AG04450 (cell line): Measurements from ENCODE around the gene CFAP43. TPM values are rescaled to one million over a fixed set of nuclear protein-coding genes. Genes with fewer than 3 reads are reported as not detected.

Experiments used
- CTCF ChIA-PET: fragments of 300-600, 350-600 bp; formaldehyde crosslinking; extraction: SDS; loops from one replicate; lab custom pipeline; 2022; ENCODE audit warnings: antibody characterized with exemption, inconsistent platforms; lab: Charles Lee
- POLR2A ChIA-PET: fragments of 350-600 bp; formaldehyde crosslinking; extraction: SDS; loops from one replicate; lab custom pipeline; 2021; ENCODE audit warnings: antibody characterized with exemption, inconsistent platforms; lab: Yijun Ruan, JAX
- DNase-seq: peaks from one replicate; pipeline ENCODE4 v3.0.0-alpha.2; 2011; ENCODE audit warnings: low read depth, low spot score
- H3K27ac ChIP-seq: one replicate; pipeline ENCODE4 v1.5.1; 2012; ENCODE audit warnings: low read depth, low read length, control low read depth
- H3K27me3 ChIP-seq: one replicate; pipeline ENCODE4 v1.6.0; 2012; ENCODE audit warnings: low read length; ENCODE audit not compliant: control insufficient read depth, insufficient read depth
- H3K4me3 ChIP-seq: 2 replicates; pipeline ENCODE4 v1.5.1; 2011; ENCODE audit warnings: mild to moderate bottlenecking, low read depth, low read length, control low read depth
- H3K9me3 ChIP-seq: 2 replicates; pipeline ENCODE4 v1.5.1; 2012; ENCODE audit warnings: low read length; ENCODE audit not compliant: control insufficient read depth, insufficient read depth
- polyA plus RNA-seq: library from polyadenylated mRNA; depleted of rRNA; stranded (reverse); fragments of >200 nt; gene quantifications from 2 replicates; pipeline ENCODE4 v1.2.3, GENCODE V29; 2011
- TF ChIP-seq, protein P1 (sequence below): IDR thresholded peaks from 2 replicates; pipeline ENCODE4 v1.5.1; 2011; ENCODE audit warnings: low read depth, low read length, control low read depth, inconsistent platforms

The CFAP43 gene
- polyA plus RNA-seq, 1 experiment: 0.07 TPM

DNA sequence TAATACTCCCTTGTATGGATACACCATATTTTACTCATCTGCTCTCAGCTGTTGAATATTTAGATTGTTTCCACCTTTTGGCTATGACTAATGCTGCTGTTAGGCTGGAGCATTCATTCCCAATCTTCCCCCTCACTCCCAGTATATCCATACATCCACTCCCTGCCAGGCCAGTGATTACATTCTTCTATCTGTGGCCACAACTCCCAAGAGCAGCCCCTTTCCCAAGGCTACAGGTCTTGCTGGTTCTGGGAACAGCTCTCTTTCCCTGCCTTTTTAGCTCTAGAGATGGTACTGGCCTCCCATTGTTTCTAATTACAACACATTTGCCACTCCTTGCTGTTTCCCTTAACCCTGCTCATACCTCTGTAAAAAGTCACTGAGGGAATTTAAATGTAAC is 82.0 kb downstream of the CFAP43 start:
- Histone ChIP-seq H3K9me3 (no peaks in the 10 kb centered on the region), H3K27ac (no peak overlapping the region), H3K4me3 (no peak overlapping the region), H3K27me3 (peaks cover 16% of the 10 kb centered on the region)
- ChIA-PET POLR2A (no interaction called here), CTCF (interaction anchor here (1.5 kb wide), 1 partner anchor 29 kb away, joined by 6 read pairs; the partner anchor contains the start of gene SFR1)
- no peak for DNase-seq
- TF ChIP-seq, protein P1, sequence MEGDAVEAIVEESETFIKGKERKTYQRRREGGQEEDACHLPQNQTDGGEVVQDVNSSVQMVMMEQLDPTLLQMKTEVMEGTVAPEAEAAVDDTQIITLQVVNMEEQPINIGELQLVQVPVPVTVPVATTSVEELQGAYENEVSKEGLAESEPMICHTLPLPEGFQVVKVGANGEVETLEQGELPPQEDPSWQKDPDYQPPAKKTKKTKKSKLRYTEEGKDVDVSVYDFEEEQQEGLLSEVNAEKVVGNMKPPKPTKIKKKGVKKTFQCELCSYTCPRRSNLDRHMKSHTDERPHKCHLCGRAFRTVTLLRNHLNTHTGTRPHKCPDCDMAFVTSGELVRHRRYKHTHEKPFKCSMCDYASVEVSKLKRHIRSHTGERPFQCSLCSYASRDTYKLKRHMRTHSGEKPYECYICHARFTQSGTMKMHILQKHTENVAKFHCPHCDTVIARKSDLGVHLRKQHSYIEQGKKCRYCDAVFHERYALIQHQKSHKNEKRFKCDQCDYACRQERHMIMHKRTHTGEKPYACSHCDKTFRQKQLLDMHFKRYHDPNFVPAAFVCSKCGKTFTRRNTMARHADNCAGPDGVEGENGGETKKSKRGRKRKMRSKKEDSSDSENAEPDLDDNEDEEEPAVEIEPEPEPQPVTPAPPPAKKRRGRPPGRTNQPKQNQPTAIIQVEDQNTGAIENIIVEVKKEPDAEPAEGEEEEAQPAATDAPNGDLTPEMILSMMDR: no peak

DNA sequence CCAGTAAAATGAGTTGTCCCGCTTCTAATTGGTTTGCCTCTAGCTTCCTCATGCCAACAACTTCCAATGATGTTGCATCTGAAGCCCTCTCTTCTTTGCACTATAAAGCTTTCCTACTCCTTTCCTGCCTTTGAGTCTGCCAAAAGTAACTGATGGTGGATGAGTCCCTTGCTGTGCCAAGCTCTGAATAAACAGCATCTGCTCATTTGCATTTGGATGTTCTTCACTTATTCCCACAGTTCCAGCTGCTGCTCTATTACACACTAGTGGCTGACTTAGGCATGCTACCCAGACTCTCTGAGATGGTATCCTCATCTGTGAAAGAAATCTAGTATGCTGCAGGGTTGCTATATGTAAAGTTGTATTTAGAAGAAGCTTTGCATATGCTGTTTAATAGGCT is 85.3 kb downstream of the CFAP43 start:
- H3K4me3 ChIP-seq: no peak overlapping the region
- H3K27ac ChIP-seq: no peak overlapping the region
- H3K9me3 ChIP-seq: no peaks in the 10 kb centered on the region
- TF ChIP-seq, protein P1: no peak
- POLR2A ChIA-PET: no interaction called here
- H3K27me3 ChIP-seq: peaks cover 13% of the 10 kb centered on the region
- CTCF ChIA-PET: interaction anchor here (1.1 to 1.6 kb wide), 3 partner anchors 8 to 144 kb away, joined by 3 to 6 read pairs (median 5); no protein-coding TSS in a partner anchor
- no peak for DNase-seq

DNA sequence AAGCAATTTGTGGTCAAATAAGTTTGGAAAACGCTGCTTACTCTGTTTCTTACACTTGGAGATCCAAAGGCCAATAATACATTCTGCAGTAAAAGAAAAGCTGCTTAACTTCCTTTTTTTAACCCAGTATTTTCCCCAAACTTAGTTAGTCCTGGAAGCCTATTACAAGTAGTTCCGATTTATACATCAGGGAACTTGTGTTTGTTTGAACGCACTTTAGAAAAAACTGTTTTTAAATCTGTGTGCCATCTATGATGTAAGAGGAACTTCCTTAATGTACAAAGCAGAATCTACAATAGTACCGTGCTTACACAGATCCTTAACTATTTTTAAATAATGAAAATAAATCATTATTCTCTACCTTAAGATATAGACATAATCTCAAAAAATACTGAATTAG is 87.2 kb downstream of the CFAP43 start:
- CTCF ChIA-PET: interaction anchor here (1.6 kb wide), 1 partner anchor 24 kb away, joined by 5 read pairs; no protein-coding TSS in a partner anchor
- no peak for DNase-seq

DNA sequence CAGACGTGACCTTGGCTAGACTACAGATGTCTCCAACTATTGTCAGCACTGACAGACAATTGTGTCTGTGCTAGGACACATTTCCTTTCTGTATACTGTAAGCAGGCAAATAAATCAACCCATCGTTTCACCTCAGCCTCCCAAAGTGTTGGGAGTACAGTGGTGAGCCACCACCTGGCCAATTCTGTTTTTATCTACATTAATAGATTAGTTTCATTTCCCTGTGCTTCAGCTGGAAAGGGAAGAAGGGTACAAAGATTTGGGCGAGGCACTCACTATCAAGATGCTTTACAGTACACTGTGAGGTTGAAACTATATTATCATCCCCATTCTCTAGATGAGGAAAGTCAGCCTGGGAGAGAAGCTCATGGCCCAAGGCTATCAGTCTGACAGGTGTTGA is 88.3 kb downstream of the CFAP43 start:
- peaks cover 13% of the 10 kb centered on the region for H3K27me3 ChIP-seq
- TF ChIP-seq, protein P1: no peak
- H3K27ac ChIP-seq: no peak overlapping the region
- H3K9me3 ChIP-seq: no peaks in the 10 kb centered on the region
- ChIA-PET CTCF (no interaction called here), POLR2A (no interaction called here)
- H3K4me3 ChIP-seq: no peak overlapping the region
- no peak for DNase-seq

More for the DNA sequence above, 87.2 kb downstream of the CFAP43 start:
- peaks cover 13% of the 10 kb centered on the region for H3K27me3 ChIP-seq
- POLR2A ChIA-PET: interaction anchor here (1.2 kb wide), 1 partner anchor 23 kb away, joined by 5 read pairs; the partner anchor contains the start of gene SFR1
- no peak overlapping the region for H3K4me3 ChIP-seq
- TF ChIP-seq, protein P1: no peak
- no peak overlapping the region for H3K27ac ChIP-seq
- H3K9me3 ChIP-seq: no peaks in the 10 kb centered on the region

DNA sequence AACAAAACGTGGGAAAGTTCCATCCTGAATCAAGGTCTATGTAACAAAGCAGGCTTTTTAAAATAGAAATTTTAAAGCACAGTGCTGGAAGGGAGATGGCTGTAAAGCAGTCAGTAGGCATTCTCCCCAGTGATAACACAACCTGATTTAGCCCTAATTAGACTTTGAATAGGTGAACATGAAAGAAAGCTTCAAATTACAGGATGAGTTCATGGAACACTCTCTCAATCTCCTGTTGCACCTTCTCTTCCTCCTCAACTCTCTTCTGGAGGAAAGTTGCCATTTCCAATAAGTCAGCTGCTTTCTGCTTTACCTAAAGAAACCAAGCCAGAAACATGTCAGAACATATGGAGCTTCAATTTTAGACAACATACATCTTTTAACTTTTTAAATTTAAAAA is 90.1 kb downstream of the CFAP43 start:
- Histone ChIP-seq H3K27ac (no peak overlapping the region), H3K4me3 (no peak overlapping the region), H3K9me3 (no peaks in the 10 kb centered on the region), H3K27me3 (peaks cover 7% of the 10 kb centered on the region)
- ChIA-PET POLR2A (no interaction called here), CTCF (no interaction called here)
- TF ChIP-seq, protein P1: no peak
- no peak for DNase-seq
